Activated T-helper 1 cell treated with anti-CD3 and anti-CD28 coated beads, Interleukin-2, amount 50 U/mL, for 16 hours (primary cell): ENCODE data around the gene LIG4.
A peak's percentile ranks its signal among the peaks of the same experiment; 100 is the strongest.

Source experiments
- DNase-seq, 2 donors: peaks; one replicate each; pipeline ENCODE4 v3.0.0-alpha.2; 2020; ENCODE audit warnings: low read depth in 1 of 2, low spot score in 1 of 2

The LIG4 gene

DNA sequence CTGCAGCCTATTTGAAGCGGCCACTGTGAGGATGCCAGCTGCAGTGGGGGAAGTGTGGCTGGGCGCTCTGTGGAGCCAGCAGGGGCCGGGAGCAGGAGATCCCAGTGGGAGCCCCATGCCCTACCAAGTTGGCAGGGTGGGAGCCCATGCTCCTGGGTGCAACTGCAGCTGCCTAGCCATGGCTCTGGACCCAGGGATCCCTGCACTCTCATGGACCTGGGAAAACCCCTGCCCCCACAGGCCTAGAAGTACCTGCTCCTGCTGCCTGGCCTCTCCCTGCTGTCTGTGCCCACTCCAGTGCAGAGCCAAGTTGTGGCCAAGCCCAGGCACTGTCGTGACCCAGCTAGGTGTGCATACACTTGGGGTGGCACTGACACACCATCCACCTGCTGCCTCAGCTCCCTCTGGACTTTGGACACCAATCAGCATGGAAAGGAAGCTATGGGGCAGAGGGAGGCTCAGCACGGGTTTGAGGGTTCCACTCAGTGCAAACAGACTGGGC lies 20.9 kb downstream of the LIG4 start:
- DNase-seq: no peak

DNA sequence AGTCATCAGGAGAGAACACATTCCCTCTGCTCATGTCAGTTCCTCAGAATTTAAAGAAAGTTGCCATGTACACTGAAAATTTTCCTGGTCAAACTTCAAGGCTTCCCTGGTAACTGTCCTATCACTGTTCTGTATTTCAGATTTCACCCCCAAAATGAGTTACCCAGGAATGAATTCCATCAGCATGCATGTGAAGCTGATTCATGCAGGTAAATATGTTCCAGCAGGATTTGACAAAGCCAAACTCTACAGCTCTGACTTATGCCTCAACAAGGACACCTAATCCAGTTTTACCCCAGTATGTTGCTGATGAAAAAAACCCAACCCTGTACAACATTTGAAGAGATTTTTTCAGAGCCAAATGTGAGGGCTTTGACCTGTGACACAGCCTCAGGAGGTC lies 21.5 kb downstream of the LIG4 start:
- DNase-seq: no peak

DNA sequence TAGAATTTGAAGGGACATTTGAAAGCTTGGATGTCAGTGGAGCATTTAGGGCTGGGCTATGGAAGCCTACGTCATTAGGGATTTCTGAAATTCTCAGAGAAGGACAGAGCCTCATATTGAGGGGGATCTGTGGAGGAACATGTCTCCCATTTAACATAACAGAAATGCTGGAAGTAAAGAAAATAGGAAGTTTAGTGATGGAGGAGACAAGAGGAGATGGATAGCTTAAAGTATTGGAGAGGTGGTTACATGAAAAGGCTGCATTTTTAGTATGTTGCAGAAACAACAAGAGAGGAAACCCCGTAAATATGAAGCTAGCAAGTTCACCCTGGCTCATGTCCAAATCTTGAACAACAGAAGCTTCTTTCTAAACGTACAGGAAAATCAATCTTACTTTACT lies 24.4 kb downstream of the LIG4 start:
- DNase-seq: no peak

DNA sequence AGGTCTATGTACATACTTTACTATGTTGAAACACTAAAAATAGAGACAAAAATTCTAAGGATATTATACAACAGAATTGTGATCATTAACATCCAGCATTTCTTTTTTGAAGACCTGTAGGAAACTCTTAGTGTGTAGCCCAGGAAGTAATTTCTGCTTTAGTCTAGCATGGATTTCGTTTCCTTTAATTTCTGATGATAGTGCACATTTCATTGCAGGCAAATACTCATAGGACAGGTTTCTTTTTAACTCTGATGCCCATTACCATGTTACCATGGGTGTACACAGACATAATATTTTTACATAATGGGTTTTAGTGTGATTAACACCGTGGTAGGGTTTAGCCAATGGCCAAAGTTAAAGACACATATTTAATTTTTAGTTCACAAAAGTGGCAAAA lies 27.1 kb downstream of the LIG4 start:
- DNase-seq: no peak

DNA sequence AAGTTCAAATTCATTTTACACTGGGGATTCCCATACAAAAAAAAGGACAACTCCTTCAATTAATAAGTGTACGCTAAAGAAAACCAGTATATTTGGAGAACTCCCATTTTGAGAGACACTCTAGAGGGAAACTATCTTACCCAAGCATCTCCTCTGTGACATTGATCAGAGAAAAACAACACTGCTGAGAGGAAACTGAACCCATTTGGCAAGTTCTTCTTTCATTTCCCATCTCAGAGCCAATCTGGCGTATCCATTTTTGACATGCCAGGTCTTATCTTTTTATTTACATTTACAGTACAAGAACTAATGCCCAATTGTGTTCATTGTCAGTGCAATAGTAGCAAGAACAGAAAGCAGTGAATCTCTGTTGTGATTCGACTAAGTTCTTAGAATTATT lies 30.1 kb downstream of the LIG4 start:
- DNase-seq: no peak

DNA sequence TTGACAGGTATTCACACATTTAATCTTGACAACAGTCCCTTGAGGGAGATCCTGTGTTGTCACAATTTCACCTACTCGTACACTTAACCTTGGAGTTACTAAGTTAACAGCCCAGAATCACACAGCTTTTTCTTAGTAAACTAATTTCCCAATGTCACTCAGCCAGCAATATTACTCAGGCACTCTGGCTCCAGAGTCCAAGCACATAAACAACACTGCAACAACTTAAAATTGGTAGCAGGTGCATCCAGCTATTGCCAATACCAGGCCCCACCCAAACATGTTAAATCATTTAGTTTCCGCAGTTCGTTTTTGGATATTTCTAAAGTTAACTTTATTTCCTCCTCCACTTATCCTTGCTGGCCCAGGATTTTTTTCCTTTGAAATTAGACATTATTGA lies 32.7 kb downstream of the LIG4 start:
- DNase-seq: no peak

DNA sequence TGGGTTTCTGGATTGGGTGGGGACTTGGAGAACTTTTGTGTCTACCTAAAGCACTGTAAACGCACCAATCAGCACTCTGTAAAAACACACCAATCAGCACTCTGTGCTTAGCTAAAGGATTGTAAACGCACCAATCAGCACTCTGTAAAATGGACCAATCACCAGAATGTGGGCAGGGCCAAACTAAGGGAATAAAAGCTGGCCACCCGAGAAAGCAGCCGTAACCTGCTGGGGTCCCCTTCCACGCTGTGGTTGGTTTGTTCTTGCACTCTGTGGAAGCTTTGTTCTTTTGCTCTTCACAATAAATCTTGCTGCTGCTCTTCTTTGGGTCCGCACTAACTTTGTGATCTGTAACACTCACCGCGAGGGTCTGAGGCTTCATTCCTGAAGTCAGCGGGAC lies 37.3 kb downstream of the LIG4 start:
- DNase-seq: no peak

DNA sequence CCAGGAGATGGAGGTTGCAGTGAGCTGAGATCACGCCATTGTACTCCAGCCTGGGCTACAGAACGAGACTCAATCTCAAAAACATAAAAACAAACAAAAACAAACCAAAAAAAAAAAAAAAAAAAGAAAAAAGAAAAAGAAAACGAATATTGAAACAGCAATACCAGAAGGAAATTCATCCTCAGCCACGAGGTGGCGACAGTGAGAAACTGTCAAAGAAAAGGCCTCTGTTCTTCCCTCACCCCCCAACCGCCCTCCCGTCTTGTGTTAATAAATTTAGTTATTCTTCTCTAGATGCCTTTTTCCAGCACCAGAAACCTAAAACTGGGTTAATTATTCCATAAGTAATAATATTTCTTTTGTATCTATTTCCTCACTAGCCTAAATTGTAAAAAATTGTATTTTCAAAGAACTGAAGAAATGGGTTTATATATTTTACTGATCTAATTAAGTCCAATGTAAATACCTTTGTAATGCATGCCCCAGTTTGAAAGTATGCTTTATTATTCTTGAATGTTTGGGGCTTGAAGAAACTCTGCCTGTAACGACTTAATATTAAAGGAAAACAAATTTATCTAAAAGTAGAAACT lies 38.6 kb downstream of the LIG4 start:
- DNase-seq: peak; percentile 13 to 22

DNA sequence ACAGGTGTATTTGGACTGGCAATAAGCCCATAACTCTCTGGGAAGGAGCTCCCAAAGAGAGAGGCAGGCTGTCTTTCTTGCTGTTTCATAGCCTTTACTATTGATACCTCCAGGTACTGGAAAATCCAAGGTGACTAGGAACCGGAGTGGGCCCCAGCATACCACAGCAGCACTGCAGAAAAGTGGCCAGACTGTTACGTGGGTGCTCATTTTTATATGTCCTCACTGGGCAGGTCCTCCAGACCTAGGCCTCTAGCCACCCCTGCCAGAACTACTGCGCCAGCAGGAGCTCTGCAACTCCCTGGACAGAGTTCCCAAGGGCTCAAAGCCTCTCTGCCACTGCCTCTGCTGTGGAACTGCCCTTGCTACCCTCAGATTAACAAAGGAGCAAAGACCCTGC lies 46.4 kb downstream of the LIG4 start:
- DNase-seq: no peak

DNA sequence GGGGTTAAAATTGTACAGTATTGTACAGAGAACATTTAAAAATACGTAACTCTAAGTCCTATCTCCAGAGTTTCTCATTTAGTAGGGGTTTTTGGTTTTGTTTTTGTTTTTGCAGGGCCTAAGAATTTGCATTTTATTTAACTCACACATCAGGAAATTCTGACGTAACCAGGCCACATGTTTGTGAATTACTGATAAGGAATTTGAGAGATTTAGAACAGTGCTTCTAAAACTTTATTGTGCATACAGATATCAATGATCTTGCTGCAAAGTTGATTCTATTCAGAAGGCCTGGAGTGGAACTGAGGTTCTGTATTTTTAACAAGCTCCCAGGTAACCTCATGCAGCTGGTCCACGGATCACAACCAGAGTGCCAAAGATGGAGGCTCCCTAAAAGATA lies 49.3 kb downstream of the LIG4 start:
- DNase-seq: no peak

DNA sequence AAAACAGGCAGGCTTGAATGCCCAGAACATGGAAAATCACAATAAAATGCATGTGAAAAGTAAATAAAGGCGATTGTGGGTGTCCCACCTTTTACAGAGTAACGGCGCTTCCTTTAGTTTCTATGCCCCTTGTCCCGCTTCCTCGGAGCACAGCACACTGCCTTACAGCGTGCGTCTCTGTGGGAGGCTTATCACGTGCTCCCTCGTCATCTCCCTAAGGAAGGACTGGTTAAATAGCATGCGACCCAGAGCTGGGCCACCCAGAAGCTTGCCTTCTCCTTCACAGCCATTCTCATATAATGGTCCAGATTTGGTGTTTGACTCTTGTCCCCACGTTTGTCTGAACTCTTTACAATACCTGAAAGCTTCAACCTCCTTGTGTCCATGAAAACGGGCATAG lies 56.6 kb downstream of the LIG4 start:
- no peak for DNase-seq
